Measurements from ENCODE around the gene BTBD9. TPM values are rescaled to one million over a fixed set of nuclear protein-coding genes. Genes with fewer than 3 reads are reported as not detected.

BTBD9 gene
- total RNA-seq, 4 donors from 2014 or later: 15.4 to 50.0 (median 21.9) TPM

GRCh38 chr6:38323216-38323615, 316.5 kb downstream of the BTBD9 start:
- no peak overlapping the region for H3K27ac ChIP-seq
- WGBS: 80% methylated on average over 1 of the region's 1 CpG
- no peak for DNase-seq (ENCODE audit: low spot score in 2 of 2)

GRCh38 chr6:38322138-38322537, 317.6 kb downstream of the BTBD9 start:
- Histone ChIP-seq H3K9me3 (no peaks in the 10 kb centered on the region), H3K4me3 (no peak overlapping the region), H3K4me1 (no peaks in the 10 kb centered on the region), H3K36me3 (no peaks in the 10 kb centered on the region), H3K27me3 (no peaks in the 10 kb centered on the region), H3K27ac (no peak overlapping the region)
- 96% methylated on average over 2 of the region's 2 CpGs for WGBS
- DNase-seq (ENCODE audit: low spot score in 2 of 2): no peak
- no peak for TF ChIP-seq EP300 (IDR thresholded peaks at IDR 0.05)
- TF ChIP-seq POLR2A (IDR thresholded peaks at IDR 0.05): no peak
- TF ChIP-seq, protein P1, sequence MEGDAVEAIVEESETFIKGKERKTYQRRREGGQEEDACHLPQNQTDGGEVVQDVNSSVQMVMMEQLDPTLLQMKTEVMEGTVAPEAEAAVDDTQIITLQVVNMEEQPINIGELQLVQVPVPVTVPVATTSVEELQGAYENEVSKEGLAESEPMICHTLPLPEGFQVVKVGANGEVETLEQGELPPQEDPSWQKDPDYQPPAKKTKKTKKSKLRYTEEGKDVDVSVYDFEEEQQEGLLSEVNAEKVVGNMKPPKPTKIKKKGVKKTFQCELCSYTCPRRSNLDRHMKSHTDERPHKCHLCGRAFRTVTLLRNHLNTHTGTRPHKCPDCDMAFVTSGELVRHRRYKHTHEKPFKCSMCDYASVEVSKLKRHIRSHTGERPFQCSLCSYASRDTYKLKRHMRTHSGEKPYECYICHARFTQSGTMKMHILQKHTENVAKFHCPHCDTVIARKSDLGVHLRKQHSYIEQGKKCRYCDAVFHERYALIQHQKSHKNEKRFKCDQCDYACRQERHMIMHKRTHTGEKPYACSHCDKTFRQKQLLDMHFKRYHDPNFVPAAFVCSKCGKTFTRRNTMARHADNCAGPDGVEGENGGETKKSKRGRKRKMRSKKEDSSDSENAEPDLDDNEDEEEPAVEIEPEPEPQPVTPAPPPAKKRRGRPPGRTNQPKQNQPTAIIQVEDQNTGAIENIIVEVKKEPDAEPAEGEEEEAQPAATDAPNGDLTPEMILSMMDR (IDR thresholded peaks at IDR 0.05): no peak
- TF ChIP-seq POLR2AphosphoS5 (IDR thresholded peaks at IDR 0.05): no peak

More at GRCh38 chr6:38323216-38323615, 316.5 kb downstream of the BTBD9 start:
- H3K4me3 ChIP-seq: no peak overlapping the region
- H3K36me3 ChIP-seq: no peaks in the 10 kb centered on the region
- H3K4me1 ChIP-seq: no peaks in the 10 kb centered on the region
- no peaks in the 10 kb centered on the region for H3K9me3 ChIP-seq
- no peaks in the 10 kb centered on the region for H3K27me3 ChIP-seq
- TF ChIP-seq, protein P1 (IDR thresholded peaks at IDR 0.05): no peak
- no peak for TF ChIP-seq POLR2A (IDR thresholded peaks at IDR 0.05)
- TF ChIP-seq EP300 (IDR thresholded peaks at IDR 0.05): no peak
- TF ChIP-seq POLR2AphosphoS5 (IDR thresholded peaks at IDR 0.05): no peak

GRCh38 chr6:38320843-38321242, 318.9 kb downstream of the BTBD9 start:
- H3K27me3 ChIP-seq: no peaks in the 10 kb centered on the region
- TF ChIP-seq, protein P1 (IDR thresholded peaks at IDR 0.05): no peak
- TF ChIP-seq POLR2AphosphoS5 (IDR thresholded peaks at IDR 0.05) (no peak), POLR2A (IDR thresholded peaks at IDR 0.05) (no peak), EP300 (IDR thresholded peaks at IDR 0.05) (no peak)
- no peak for DNase-seq (ENCODE audit: low spot score in 2 of 2)
- H3K9me3 ChIP-seq: no peaks in the 10 kb centered on the region
- H3K4me3 ChIP-seq: no peak overlapping the region
- H3K27ac ChIP-seq: no peak overlapping the region
- H3K36me3 ChIP-seq: no peaks in the 10 kb centered on the region
- 84% methylated on average over 6 of the region's 6 CpGs for WGBS
- no peaks in the 10 kb centered on the region for H3K4me1 ChIP-seq

DNA sequence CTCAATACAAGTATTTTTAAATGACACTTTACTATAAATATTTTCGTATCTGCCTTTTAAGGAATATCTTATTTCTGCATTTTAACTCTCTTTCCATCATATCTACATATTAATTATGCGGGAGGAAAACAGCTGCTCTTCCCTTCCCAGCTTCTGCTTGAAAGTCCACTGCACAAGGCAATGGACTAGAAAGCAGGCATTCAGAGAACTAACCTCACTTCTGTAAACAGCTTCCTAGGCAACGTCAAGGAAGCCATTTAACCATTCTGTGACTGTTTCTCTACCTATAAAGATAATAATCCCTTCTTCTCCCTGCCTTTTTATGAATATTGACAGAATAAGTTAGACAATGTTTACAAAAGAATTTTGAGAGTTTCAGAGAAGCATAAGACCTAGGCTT, 319.4 kb downstream of the BTBD9 start:
- Histone ChIP-seq H3K9me3 (no peaks in the 10 kb centered on the region), H3K27ac (no peak overlapping the region)

GRCh38 chr6:38319256-38320212, 320.2 kb downstream of the BTBD9 start:
- no peak for TF ChIP-seq POLR2A (IDR thresholded peaks at IDR 0.05)
- no peak for TF ChIP-seq POLR2AphosphoS5 (IDR thresholded peaks at IDR 0.05)
- TF ChIP-seq, protein P1 (IDR thresholded peaks at IDR 0.05): no peak
- TF ChIP-seq EP300 (IDR thresholded peaks at IDR 0.05): no peak
- 76% methylated on average over 10 of the region's 11 CpGs for WGBS
- Histone ChIP-seq H3K4me3 (no peak overlapping the region), H3K9me3 (no peaks in the 10 kb centered on the region), H3K4me1 (no peaks in the 10 kb centered on the region), H3K27me3 (no peaks in the 10 kb centered on the region), H3K36me3 (no peaks in the 10 kb centered on the region), H3K27ac (no peak overlapping the region)
- DNase-seq (ENCODE audit: low spot score in 2 of 2): no peak

More for the DNA sequence above, 319.4 kb downstream of the BTBD9 start:
- H3K4me3 ChIP-seq: no peak overlapping the region
- WGBS: 72% methylated on average over 3 of the region's 3 CpGs
- H3K36me3 ChIP-seq: no peaks in the 10 kb centered on the region
- no peaks in the 10 kb centered on the region for H3K4me1 ChIP-seq
- no peak for TF ChIP-seq POLR2AphosphoS5 (IDR thresholded peaks at IDR 0.05)
- TF ChIP-seq, protein P1 (IDR thresholded peaks at IDR 0.05): no peak
- no peak for TF ChIP-seq POLR2A (IDR thresholded peaks at IDR 0.05)
- no peak for TF ChIP-seq EP300 (IDR thresholded peaks at IDR 0.05)
- DNase-seq (ENCODE audit: low spot score in 2 of 2): no peak
- H3K27me3 ChIP-seq: no peaks in the 10 kb centered on the region
